HG02588 (cell line): ENCODE results near the gene CDC14B.
"Not testable (repeated sequence)": the region's sequence is repeated elsewhere in the genome, so short reads cannot be mapped to it uniquely, and the experiment has no call there.

Experiments used
- ATAC-seq: cut with Tn5 transposase; IDR thresholded peaks from one replicate; pipeline ENCODE4 v1.9.1; 2021; ENCODE audit warnings: mild to moderate bottlenecking, moderate library complexity; ENCODE audit not compliant: unreplicated experiment

Gene CDC14B

GRCh38 chr9:96587338-96588315 is 32.0 kb downstream of the CDC14B start:
- ATAC-seq = no peak

- ATAC-seq = no peak
Observed at GRCh38 chr9:96585426-96585825, 34.2 kb downstream of the CDC14B start.

- ATAC-seq = not testable (repeated sequence)
Observed at GRCh38 chr9:96582199-96582598, 37.4 kb downstream of the CDC14B start.

- no peak for ATAC-seq
Observed at GRCh38 chr9:96581786-96582185, 37.9 kb downstream of the CDC14B start.

- ATAC-seq = no peak
Observed at GRCh38 chr9:96581301-96581700, 38.3 kb downstream of the CDC14B start.

- no peak for ATAC-seq
Observed at GRCh38 chr9:96574931-96575351, 44.7 kb downstream of the CDC14B start.

GRCh38 chr9:96574455-96574854 is 45.2 kb downstream of the CDC14B start:
- no peak for ATAC-seq

GRCh38 chr9:96567203-96567700 is 52.4 kb downstream of the CDC14B start:
- peak; percentile 38 for ATAC-seq

- ATAC-seq = peak; percentile 87
Observed at GRCh38 chr9:96566498-96567202, 53.0 kb downstream of the CDC14B start.

- no peak for ATAC-seq
Observed at GRCh38 chr9:96565671-96566497, 53.8 kb downstream of the CDC14B start.

GRCh38 chr9:96564217-96564616 is 55.4 kb downstream of the CDC14B start:
- no peak for ATAC-seq

- ATAC-seq = no peak
Observed at GRCh38 chr9:96559339-96559943, 60.2 kb downstream of the CDC14B start.

- ATAC-seq = no peak
Observed at GRCh38 chr9:96557921-96558320, 61.7 kb downstream of the CDC14B start.

GRCh38 chr9:96556701-96557461 is 62.8 kb downstream of the CDC14B start:
- no peak for ATAC-seq

- ATAC-seq = no peak
Observed at GRCh38 chr9:96555567-96556386, 63.9 kb downstream of the CDC14B start.

GRCh38 chr9:96554801-96555566 is 64.7 kb downstream of the CDC14B start:
- no peak for ATAC-seq

GRCh38 chr9:96554326-96554725 is 65.3 kb downstream of the CDC14B start:
- no peak for ATAC-seq

GRCh38 chr9:96553070-96553469 is 66.6 kb downstream of the CDC14B start:
- no peak for ATAC-seq
